ENCODE results near the gene DHCR24.

Gene DHCR24

DNA sequence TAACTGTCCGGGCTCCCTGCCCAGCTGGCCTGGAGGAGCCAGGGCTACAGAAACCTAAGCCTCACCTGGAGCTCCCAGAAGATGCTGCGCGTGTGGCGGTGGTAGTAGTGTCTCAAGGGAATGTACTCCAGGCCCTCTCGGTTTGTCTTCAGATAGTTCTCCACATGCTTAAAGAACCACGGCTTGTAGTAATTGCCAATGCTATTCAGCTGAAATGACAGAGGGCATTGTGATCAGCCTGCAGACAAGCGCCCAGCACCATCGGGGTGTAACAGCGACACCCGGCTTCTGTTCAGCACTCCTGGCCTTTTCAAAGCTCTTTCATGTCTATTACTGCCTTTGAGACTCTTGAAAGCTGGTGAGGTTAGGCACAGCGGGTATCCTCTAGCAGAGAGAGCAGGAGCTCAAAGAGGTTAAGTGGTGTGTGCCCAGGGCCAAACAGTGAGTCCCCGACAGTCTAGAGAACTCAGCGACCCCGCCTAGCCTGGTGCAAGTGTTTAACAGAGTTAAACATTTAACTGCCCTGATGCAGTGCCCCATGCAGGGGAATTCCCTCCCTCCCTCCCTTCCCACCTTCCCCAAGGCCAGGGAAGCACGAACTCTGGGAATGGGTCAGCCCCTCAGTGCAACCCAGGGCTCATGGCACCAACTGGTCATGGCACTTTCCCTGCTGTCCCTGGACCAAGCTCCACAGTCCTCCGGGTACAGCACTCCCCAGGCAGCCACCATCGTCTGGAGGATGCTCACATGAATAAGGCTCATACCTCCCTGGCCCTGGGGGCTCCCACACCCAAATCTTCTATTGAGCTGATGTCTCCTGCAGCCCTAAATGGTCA lies 21.5 kb downstream of the DHCR24 start:
- DNase-seq (ENCODE audit: low spot score): no peak

DNA sequence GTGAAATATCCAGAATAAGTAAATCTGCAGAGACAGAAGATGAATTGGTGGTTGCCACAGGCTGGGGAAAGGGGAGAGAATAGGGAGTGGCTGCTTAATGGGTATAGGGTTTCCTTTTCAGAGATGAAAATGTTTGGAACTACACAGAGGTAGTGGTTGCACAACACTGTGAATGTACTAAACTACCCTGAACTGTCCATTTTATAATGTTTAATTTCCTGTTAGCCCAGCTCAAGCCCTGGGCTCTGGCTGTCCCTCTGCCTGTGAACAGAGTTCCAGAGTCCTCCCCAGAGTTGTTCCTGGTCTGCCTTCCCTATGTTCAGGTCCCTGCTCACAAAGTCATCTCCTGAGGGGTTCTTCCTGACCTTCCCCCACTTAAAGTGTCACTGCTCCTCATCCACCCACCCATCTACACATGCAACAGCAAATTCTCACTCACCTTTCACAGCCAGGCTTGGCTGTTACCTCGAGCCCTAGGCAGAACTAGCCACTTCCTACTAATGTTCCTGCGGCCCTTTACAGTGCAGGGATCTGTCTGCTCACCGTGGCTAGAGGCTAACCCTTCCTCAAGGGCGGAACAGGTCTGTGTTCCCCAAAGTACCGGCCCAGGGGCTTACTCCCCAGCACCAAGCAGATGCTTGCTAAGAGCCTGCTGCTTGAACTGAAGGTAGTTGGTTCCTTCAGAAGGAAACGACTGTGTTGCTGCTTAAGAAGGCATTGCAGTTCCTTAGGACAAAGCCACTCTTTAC lies 22.4 kb downstream of the DHCR24 start:
- DNase-seq (ENCODE audit: low spot score): no peak

GRCh38 chr1:54863267-54863665 lies 23.7 kb downstream of the DHCR24 start:
- DNase-seq (ENCODE audit: low spot score): no peak

- DNase-seq (ENCODE audit: low spot score): no peak
Measured at GRCh38 chr1:54861070-54861761, 25.8 kb downstream of the DHCR24 start.

- no peak for DNase-seq (ENCODE audit: low spot score)
Measured at GRCh38 chr1:54859700-54860391, 27.1 kb downstream of the DHCR24 start.

DNA sequence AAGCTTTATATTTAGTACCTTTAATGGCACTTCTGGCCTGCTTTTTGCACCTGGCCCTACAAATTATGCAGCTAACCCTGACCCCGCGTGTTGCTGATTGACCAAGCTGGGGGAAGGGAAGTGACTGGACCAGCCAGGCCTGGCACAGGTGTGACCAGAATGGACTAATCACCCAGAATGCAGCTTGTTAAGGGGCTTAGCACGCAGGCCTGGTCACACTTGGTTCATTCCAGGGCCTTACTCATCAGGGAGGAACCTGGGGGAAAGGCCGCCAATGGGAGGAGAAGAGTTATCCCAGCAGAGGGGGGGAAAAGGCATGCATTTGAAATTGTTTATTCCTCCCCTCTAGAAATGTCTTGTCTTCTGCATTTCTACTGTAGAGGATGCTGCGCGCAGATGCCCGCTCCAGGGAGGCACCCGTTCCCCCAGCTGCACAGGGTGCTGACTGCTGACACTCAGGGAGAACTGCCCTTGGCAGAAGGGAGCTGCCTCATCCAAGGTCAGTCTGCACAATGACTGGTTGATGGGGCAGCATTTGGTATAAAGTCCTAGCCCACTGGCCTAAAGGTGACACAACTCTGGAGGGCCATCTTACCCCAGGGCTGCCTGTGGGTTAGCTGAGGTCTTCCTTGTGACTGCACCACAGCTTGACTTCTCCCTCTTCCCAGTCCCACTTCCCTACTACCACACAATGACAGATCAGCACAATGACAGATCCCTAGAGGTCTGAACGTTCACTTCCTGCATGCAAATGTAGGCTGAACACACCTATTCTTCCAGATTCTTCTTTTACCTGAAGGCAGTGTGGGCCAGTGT lies 29.0 kb downstream of the DHCR24 start:
- no peak for DNase-seq (ENCODE audit: low spot score)

GRCh38 chr1:54857141-54857540 lies 29.9 kb downstream of the DHCR24 start:
- DNase-seq (ENCODE audit: low spot score): no peak

GRCh38 chr1:54854381-54855020 lies 32.5 kb downstream of the DHCR24 start:
- DNase-seq (ENCODE audit: low spot score): no peak

DNA sequence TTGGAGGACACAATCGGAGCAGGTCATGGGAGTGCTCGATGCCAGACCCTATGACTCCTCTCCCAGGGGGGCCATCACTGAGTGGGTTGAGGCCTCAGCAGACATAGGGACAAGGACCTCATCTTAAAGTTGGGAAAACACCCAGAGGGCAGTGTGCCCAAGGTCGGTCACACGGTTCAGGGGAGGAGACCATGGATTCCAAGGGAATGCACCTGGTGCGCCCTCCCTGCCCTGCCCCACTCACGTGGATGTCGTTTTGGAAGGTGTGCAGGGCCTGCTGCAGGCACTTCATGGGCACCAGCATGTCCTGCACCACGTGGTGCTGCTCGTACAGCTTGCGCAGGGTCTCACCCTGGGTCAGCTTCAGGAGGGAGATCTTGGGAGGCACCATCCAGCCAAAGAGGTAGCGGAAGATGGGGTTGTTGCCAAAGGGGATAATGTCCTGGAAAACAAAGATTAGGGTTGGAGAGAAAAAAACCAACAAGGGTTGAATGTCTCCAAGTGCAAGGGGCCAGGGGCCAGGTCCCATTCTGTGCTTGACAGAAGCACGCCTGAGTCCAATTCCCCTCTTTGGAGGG lies 33.1 kb downstream of the DHCR24 start:
- no peak for DNase-seq (ENCODE audit: low spot score)

- DNase-seq (ENCODE audit: low spot score): no peak
Measured at GRCh38 chr1:54853096-54853792, 33.8 kb downstream of the DHCR24 start.

DNA sequence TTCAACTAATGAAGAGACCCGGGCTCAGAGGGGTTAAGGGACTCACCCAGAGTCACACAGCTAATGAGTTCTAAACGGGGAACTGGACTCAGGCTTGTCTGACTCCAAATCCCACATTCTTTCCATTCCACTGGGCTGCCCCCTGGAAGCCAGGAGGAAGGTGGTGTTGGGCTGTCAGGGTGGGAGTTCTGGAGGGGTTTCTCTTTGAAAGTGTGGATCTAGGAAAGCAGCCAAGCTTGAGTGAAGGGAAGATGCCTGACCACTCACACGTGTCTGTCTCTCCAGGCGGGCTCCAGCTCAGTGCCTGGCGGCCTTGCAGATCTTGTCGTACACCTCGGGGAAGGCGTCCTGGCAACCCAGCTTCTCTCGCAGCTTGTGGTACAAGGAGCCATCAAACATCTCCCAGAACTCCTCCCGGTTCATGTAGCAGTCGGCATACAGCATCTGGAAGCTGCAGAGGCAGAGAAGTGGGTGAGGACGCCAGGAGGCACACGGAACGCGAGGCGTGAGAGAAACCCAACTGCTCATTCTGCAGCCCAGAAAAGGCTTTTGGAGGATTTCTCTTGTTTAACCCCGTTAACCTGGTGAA lies 35.0 kb downstream of the DHCR24 start:
- DNase-seq (ENCODE audit: low spot score): no peak

DNA sequence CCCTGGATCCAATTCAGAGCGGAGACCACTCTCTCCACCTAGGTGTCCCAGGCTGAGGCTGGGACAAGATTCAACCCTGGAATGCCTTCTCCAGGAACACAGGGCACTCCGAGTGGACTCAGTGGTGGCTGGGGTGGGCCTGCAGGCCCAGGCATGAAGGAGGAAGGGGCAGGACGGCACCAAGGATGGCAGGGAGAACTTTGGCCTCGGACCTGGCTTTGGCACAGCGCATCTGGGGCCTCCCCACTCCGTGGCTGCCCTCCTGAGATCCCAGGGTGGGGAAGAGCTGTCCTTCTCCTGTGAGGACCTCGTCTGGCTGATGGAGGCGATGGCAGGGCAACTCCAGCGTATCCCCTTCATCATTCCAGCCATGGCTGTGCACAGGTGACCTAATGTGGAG lies 35.6 kb downstream of the DHCR24 start:
- DNase-seq (ENCODE audit: low spot score): no peak

- DNase-seq (ENCODE audit: low spot score): no peak
Measured at GRCh38 chr1:54850737-54851136, 36.3 kb downstream of the DHCR24 start.

DNA sequence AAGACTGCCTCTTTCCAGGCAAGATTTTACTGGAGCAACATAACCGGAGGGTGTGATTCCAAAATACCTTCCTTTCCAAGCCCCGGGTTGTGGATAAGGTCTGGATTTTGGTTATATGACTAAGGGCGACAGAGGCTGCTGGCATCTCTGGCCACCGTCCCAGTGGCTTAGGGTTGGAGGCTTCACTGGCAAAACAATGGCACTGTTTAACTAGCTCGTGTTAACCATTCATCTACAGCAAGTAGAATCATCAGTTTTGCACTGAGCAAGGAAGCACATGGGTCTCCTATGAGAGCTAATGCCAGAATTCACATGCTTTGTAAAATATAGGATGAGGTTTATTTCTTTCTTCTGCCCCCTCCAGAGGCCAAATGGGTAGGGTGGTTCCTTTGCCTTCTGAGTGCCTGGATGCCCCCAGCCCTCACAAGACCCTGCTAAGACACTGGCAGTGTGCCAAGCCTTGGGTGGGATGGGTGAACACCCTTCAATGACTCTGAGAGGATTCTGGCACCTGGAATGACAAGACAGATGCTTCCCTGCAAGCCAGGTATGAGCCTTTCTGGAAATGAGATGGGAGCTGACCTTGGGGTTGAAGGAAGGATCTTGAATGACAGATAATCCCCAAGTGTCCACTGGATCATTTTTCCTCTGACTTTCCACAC lies 36.8 kb downstream of the DHCR24 start:
- DNase-seq (ENCODE audit: low spot score): no peak

DNA sequence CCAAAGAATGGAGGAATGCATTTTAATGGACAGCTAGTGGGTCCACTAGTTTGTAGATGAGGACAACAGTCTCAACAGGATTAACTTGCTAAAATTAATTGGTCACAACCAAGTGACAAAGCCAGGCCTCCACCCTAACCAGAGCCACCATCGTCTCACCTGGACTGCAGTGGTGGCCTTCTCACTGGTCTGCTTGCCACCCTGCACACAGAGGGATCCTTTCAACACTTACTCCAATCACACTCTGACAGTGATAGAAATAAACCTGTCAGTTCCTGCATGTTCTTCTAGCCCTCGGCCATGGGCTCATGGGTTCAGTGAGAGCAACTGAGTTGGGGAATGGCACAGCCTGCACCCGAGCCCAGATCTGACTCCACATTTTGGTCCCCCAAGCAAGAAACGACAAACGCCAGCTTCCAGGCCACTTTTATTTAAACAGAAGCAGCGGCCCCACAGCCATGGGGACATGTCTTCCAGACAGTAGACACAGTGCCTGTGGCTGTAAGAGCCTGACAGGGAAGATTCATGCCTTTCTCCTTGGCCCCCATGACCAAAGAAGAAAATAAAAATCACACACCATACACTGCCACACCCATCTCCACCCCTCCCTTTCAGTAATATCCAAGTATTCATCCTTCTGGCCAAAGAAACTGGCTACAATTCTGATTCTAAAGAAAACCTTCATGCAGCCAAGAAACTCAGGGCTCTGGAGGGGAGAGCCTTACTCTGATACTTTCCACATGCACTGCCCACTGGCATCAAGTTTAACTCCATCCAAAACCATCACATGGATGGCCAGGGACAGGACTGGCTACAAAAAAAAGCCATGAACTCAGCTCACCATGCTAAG lies 37.6 kb downstream of the DHCR24 start:
- no peak for DNase-seq (ENCODE audit: low spot score)

DNA sequence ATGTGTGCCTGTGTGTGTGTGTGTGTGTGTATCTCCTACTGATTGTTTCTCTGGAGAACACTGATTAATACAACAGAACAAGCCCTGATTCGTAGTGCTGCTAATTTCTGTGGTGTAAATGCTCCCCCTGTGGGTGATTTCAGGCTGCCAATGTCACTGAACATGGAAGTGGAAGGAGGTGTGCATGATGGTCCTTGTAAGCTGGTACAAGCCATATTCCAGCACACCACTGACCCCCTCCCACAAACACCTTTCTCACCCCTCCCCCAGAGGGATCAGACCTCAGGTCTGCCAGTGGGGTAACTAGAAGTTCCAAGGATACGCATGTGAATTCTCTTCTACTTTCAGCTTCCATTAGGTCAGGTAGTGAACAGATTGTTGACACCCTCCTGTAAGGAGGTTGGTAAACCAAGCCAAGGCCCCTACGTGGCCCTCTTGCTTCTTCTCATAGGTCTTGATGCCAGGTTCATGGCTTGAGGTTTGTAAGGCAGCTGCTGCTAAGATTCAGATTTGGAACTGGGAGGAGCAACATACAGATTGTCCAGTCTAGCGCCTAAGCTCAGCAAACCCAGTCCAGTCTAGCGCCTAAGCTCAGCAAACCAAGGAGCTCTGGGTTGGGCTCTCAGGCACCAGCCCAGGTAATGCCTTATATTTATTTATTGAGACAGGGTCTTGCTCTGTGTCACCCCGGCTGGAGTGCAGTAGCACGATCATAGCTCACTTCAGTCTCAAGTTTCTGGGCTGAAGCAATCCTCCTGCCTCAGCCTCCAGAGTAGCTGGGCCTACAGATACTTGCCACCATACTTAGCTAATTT lies 38.7 kb downstream of the DHCR24 start:
- no peak for DNase-seq (ENCODE audit: low spot score)

DNA sequence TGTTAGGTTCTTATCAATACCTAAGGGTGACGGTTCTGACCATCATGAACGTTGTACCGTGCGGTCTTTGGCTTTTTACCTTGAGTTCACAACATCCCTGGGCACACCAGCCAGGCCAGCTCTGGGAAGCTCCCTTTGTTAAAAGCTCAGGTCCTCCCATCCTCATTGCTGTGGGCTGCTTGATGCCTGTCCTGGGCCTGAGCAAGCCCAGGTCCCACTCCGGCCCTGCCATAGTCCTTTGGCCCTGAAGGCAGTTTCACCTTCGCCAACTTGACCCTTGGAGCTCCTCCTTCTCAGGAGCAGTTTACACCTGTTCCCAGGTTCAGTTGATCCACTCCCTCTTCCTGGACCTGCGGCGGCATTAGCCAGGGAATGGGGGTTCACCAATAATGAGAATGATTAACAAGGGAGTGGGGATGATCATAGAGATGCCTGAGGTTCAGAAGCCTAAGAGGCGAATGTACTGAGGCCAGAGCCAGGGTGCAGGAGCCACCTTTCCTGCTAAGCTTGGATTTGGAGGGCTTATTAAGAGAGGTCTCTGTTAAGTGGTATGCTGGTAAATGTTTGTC lies 40.2 kb downstream of the DHCR24 start:
- no peak for DNase-seq (ENCODE audit: low spot score)
